GM12801 (cell line): ENCODE results near the gene NR6A1.

ENCODE experiments used
- TF ChIP-seq, protein P1 (sequence below): IDR thresholded peaks from one replicate; pipeline ENCODE4 v1.5.1; 2011; ENCODE audit warnings: control low read depth; ENCODE audit not compliant: insufficient read length; ENCODE audit errors: extremely low read depth

The NR6A1 gene

DNA sequence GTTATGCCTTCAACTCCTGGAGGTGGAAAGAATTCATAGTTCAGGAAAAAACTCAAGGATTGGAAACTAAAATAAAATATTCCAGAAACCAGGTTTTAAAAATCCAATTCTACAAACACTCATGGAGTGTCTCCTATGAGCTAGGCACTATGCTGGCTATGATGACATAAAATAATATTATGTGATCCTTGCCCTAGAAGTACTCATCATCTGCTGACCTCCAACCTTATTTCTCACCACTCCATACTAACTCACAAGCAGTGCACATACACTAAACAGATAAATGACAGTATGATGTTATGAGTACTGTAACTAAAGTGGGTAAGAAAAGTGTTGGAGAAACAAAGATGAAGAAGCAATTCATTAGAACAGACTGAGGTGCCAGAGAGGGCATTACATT is 170.7 kb downstream of the NR6A1 start:
- TF ChIP-seq, protein P1, sequence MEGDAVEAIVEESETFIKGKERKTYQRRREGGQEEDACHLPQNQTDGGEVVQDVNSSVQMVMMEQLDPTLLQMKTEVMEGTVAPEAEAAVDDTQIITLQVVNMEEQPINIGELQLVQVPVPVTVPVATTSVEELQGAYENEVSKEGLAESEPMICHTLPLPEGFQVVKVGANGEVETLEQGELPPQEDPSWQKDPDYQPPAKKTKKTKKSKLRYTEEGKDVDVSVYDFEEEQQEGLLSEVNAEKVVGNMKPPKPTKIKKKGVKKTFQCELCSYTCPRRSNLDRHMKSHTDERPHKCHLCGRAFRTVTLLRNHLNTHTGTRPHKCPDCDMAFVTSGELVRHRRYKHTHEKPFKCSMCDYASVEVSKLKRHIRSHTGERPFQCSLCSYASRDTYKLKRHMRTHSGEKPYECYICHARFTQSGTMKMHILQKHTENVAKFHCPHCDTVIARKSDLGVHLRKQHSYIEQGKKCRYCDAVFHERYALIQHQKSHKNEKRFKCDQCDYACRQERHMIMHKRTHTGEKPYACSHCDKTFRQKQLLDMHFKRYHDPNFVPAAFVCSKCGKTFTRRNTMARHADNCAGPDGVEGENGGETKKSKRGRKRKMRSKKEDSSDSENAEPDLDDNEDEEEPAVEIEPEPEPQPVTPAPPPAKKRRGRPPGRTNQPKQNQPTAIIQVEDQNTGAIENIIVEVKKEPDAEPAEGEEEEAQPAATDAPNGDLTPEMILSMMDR: no peak

DNA sequence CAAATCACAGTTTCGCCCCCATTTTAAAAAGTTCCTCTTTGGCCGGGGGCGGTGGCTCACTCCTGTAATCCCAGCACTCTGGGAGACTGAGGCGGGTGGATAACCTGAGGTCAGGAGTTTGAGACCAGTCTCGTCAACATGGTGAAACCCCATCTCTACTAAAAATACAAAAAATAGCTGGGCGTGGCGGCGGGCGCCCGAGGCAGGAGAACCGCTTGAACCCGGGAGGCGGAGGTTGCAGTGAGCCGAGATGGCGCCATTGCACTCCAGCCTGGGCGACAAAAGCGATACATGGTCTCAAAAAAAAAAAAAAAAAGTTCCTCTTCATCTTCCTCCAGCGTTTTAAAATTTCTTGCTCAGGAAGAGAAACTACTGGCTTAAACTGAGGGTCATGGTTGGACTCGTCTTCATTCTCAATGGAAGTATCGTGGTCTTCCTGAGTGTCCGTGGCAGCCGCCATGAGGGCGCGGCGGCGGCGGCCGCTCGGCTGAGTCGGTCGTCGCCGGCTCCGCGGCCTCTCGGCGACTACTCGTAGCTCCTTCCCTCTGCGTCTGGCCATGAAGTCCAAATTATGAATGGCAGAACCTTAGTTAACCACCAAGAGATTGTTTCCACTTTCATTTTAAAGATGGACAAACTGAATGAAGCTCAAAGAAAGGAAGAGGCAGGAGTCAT is 171.9 kb downstream of the NR6A1 start:
- TF ChIP-seq, protein P1: no peak

DNA sequence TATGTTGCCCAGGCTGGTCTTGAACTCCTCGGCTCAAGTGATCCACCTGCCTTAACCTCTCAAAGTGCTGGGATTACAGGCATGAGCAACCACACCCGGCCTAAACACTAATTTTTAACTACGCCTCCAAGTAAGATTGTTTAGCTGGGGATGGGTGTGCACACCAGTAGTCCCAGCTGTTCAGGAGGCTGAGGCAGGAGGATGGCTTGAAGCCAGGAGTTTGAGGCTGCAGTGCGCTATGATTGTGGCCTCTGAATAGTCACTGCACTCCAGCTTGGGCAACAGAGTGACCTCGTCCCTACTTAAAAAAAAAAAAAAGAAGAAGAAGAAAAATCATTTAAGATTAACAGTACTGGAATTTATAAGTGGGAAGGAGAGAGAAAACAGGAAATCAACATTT is 173.1 kb downstream of the NR6A1 start:
- TF ChIP-seq, protein P1: no peak

DNA sequence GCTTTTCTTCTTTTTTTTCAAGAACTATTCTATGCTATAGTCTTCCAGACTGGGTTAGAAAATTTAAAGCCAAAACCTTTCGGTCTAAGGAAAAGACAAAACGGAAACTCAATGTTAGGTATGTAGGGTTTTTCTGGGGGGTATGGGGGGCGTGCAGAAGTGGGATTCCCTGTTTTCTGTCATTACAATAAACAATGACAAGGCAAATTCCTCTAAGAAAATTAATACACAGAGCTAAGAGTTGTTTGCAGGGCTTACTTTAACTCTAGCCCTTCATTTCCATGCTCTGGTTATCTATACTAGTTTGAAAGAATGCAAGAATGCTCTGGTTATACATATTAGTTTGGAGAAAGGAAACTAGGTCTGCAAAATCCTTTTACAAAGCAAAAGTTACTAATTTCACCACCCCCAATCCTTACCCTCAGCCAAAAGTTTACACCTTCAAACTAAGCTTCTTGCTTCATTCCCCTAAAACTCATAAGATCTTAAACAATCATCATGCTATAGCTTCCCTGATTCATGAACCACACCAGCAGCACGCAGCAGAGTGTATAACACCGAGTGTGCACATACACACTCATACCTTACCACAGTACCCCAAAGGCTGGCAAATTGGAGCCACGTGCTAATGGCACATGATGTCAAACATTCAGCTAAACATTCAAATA is 174.8 kb downstream of the NR6A1 start:
- TF ChIP-seq, protein P1: no peak

DNA sequence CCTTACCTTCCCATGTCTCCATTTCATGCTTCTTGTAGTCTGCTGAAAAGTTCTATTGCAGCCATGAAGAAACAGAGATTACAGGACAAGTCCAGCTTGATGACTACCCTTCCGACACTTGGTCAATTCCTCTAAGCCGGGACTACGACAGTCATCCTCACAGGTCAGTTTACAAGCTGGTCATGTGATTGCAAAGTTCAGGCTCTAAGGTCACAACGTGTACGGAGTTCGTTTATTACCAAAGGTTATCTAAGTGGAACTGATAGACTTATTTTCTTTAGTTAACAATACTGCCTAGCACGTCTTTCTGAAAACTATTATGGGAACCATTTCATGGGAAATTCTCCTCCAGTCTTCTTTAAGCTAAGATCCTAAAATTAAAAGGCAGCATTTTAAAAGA is 175.4 kb downstream of the NR6A1 start:
- TF ChIP-seq, protein P1: no peak

DNA sequence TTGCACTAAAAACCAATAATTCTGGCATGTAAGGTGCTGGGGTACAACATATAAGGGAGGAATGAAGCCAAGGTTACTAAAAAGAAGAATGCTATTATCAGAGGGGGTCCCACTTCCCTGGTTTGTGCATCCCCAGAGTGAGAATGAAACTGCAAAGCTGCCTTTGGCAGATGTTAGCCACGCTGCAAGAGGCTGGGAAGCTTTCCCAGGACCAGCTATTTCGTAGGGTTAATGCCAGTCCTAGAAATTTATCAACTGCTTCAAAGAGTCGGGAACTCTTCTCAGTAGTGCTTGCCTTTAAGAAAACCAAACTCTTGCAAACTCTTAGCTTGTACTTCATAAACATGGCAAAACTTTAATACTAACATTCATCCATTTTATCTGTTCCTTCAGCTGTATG is 176.4 kb downstream of the NR6A1 start:
- TF ChIP-seq, protein P1: no peak

DNA sequence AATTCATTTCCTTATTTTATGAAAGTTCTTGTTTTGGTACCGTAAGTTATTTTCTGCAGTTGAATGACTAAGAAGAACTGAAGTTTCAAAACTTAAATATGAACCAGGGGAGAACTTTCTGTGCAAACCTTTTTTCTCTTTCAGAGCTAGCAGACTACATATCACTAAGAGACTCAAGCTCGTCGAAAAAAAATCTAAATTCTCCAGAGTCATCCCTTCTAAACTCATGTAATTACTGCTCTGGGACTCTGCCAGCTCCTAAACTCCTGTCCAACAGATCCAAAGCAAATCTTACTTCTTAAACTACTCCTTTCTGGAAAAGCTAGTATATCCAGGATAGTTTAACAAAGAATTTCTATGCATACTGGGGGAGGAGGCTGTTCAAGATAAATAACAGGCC is 176.9 kb downstream of the NR6A1 start:
- TF ChIP-seq, protein P1: no peak
